Neutrophil (primary cell): ENCODE results near the gene PIWIL4.
"Not testable (repeated sequence)": the region's sequence is repeated elsewhere in the genome, so short reads cannot be mapped to it uniquely, and the experiment has no call there.

ENCODE experiments used
- H3K27ac ChIP-seq: fragments of 200-600 bp; sonication (generic); 2 replicates; pipeline ENCODE4 v1.5.1; 2016; ENCODE audit warnings: mild to moderate bottlenecking, moderate library complexity
- H3K27me3 ChIP-seq: fragments of 200-600 bp; sonication (generic); 2 replicates; pipeline ENCODE4 v1.6.0; 2016; ENCODE audit warnings: mild to moderate bottlenecking
- H3K36me3 ChIP-seq: fragments of 200-600 bp; sonication (generic); 2 replicates; pipeline ENCODE4 v1.5.1; 2017
- H3K4me1 ChIP-seq, 2 experiments: fragments of 200-600 bp in 1 of 2; sonication (generic) in 1 of 2; 1 replicate in 1 of 2; 2 replicates in 1 of 2; pipeline versions ENCODE4 v1.5.1 to v1.6.1; 2013 to 2016; ENCODE audit warnings: low read depth in 1 of 2, low read length in 1 of 2, mild to moderate bottlenecking in 1 of 2, moderate library complexity in 1 of 2; ENCODE audit not compliant: control insufficient read depth in 1 of 2, insufficient read depth in 1 of 2
- H3K4me3 ChIP-seq, 2 experiments: fragments of 200-600 bp in 1 of 2; sonication (generic) in 1 of 2; 1 replicate in 1 of 2; 2 replicates in 1 of 2; pipeline ENCODE4 v1.5.1; 2013 to 2016; ENCODE audit warnings: low read depth in 1 of 2, low read length in 1 of 2, mild to moderate bottlenecking in 1 of 2, moderate library complexity in 1 of 2
- H3K9me3 ChIP-seq: fragments of 200-600 bp; sonication (generic); 2 replicates; pipeline ENCODE4 v1.5.1; 2016
- TF ChIP-seq, protein P1 (sequence below): fragments of 200-600 bp; sonication (generic); IDR thresholded peaks from 2 replicates; pipeline ENCODE4 v1.5.1; 2016; ENCODE audit warnings: antibody characterized with exemption

PIWIL4 gene

GRCh38 chr11:94568200-94568599, 1.0 kb downstream of the PIWIL4 start:
- Histone ChIP-seq H3K4me1 (peaks cover 23 to 35% of the 10 kb centered on the region in 2 experiments), H3K9me3 (no peaks in the 10 kb centered on the region), H3K4me3 (no peak overlapping the region), H3K36me3 (no peaks in the 10 kb centered on the region), H3K27ac (no peak overlapping the region), H3K27me3 (no peaks in the 10 kb centered on the region)
- TF ChIP-seq, protein P1, sequence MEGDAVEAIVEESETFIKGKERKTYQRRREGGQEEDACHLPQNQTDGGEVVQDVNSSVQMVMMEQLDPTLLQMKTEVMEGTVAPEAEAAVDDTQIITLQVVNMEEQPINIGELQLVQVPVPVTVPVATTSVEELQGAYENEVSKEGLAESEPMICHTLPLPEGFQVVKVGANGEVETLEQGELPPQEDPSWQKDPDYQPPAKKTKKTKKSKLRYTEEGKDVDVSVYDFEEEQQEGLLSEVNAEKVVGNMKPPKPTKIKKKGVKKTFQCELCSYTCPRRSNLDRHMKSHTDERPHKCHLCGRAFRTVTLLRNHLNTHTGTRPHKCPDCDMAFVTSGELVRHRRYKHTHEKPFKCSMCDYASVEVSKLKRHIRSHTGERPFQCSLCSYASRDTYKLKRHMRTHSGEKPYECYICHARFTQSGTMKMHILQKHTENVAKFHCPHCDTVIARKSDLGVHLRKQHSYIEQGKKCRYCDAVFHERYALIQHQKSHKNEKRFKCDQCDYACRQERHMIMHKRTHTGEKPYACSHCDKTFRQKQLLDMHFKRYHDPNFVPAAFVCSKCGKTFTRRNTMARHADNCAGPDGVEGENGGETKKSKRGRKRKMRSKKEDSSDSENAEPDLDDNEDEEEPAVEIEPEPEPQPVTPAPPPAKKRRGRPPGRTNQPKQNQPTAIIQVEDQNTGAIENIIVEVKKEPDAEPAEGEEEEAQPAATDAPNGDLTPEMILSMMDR = no peak

DNA sequence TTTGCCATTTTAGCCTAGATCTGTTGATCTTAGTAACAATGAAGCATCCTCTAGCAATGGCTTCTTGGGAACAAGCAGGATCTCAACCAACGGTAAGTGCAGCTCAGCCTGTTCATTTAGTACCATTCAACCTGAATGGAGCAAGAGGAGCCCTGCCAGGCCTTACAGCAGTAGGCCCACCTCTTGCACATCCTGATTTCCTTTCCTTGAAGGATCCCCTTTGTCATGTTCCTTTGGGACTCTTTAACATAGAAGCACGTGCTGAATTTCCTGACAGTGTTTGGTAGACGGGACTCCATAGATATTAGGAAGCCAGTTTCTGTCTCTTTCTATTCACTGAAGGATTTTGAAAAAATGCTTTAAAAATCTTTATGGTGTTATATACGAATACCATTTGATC, 1.5 kb downstream of the PIWIL4 start:
- Histone ChIP-seq H3K4me1 (peaks cover 24 to 35% of the 10 kb centered on the region in 2 experiments), H3K36me3 (no peaks in the 10 kb centered on the region), H3K27ac (no peak overlapping the region), H3K27me3 (no peaks in the 10 kb centered on the region), H3K4me3 (no peak overlapping the region), H3K9me3 (no peaks in the 10 kb centered on the region)
- TF ChIP-seq, protein P1 = no peak

DNA sequence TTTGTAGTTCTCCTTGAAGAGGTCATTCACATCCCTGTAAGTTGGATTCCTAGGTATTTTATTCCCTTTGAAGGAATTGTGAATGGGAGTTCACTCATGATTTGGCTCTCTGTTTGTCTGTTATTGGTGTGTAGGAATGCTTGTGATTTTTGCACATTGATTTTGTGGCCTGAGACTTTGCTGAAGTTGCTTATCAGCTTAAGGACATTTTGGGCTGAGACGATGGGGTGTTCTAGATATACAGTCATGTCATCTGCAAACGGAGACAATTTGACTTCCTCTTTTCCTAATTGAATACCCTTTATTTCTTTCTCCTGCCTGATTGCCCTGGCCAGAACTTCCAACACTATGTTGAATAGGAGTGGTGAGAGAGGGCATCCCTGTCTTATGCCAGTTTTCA, 5.8 kb downstream of the PIWIL4 start:
- not testable (repeated sequence) for H3K27ac ChIP-seq, H3K27me3 ChIP-seq, H3K36me3 ChIP-seq, H3K9me3 ChIP-seq, H3K4me3 ChIP-seq
- H3K4me1 ChIP-seq = peaks cover 43 to 52% of the 10 kb centered on the region in 2 experiments

GRCh38 chr11:94574193-94574961, 7.2 kb downstream of the PIWIL4 start:
- H3K27ac ChIP-seq = peak overlapping the region; percentile 85
- H3K4me1 ChIP-seq = peaks cover 43 to 52% of the 10 kb centered on the region in 2 experiments
- H3K9me3 ChIP-seq = no peaks in the 10 kb centered on the region
- no peaks in the 10 kb centered on the region for H3K36me3 ChIP-seq
- no peaks in the 10 kb centered on the region for H3K27me3 ChIP-seq
- H3K4me3 ChIP-seq = peak overlapping the region; percentile 52 to 67
- TF ChIP-seq, protein P1 = no peak

DNA sequence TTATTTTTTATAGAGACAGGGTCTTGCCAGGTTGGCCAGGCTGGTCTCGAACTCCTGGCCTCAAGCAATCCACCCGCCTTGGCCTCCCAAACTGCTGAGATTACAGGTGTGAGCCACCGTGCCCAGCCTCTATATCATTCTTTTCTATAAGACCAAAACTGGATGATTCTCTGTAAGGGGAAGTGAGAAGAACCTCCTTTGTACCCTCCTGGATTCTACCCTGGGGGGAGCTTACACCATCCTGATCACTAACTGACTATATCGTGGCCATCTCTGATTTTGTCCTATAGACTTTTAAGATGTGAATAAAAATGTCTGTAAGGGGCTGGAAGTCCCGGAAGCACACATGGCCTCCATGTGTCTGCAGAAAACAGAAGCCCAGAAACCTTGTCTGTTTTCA, 9.1 kb downstream of the PIWIL4 start:
- H3K4me1 ChIP-seq = peaks cover 46 to 56% of the 10 kb centered on the region in 2 experiments
- H3K27me3 ChIP-seq = no peaks in the 10 kb centered on the region
- TF ChIP-seq, protein P1 = no peak
- no peaks in the 10 kb centered on the region for H3K36me3 ChIP-seq
- H3K27ac ChIP-seq = peak overlapping the region; percentile 85
- no peaks in the 10 kb centered on the region for H3K9me3 ChIP-seq
- peak overlapping the region; percentile 4 to 5 for H3K4me3 ChIP-seq

GRCh38 chr11:94577841-94578240, 10.7 kb downstream of the PIWIL4 start:
- TF ChIP-seq, protein P1 = no peak
- no peak overlapping the region for H3K4me3 ChIP-seq
- no peaks in the 10 kb centered on the region for H3K36me3 ChIP-seq
- no peak overlapping the region for H3K27ac ChIP-seq
- H3K27me3 ChIP-seq = no peaks in the 10 kb centered on the region
- no peaks in the 10 kb centered on the region for H3K9me3 ChIP-seq
- peaks cover 59 to 62% of the 10 kb centered on the region in 2 experiments for H3K4me1 ChIP-seq
